Measurements from ENCODE around the gene SLC35D2. TPM values are rescaled to one million over a fixed set of nuclear protein-coding genes. Genes with fewer than 3 reads are reported as not detected.

SLC35D2 gene
- total and polyA plus RNA-seq, 7 donors, result 2.0 to 5.9 (median 3.1) TPM

DNA sequence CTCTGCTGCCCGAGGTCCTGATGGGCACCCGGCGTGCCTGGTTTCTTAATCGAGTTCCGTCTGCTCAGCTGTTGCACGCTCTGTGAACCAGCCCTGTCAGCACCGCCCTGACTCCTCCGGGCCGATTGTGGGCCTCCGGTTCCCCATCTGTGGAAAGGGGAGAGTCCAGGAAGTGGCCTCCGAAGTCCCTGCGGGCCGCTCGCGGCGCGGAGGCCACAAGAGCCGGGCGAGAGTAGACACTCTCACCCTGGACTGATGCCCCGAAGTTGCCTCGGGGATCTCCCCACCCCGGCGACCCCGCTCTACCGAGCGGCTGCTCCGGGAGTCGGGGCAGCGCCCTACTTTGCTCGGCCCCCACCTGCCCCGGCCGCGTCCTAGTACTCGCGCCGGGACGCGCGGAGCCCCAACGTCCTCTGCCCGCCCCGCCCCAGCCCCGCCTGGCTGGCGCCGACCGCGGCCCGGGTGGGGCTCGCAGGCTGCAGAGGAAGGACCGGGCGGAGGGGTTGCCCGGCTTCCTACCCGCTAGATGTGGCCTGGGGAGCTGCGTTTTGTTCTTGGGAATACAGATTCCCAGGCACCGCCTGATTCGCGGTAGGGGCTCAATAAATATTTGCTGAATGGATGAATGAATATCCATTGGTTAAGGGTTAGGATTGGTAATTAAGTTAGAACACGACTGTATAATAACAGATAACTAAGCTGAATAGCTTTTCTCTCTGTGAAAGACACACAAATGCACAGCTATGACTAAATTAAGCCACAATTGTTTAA lies 35.6 kb upstream of the SLC35D2 start:
- 0% methylated on average over 52 to 58 of the region's 58 CpGs for WGBS, 3 donors
- H3K36me3 ChIP-seq (ENCODE audit: insufficient read depth in 1 of 2, low read depth in 1 of 2), result no peaks in the 10 kb centered on the region
- peak overlapping the region; percentile 95 for H3K27ac ChIP-seq
- peaks cover 27% of the 10 kb centered on the region for H3K4me1 ChIP-seq
- no peaks in the 10 kb centered on the region for H3K9me3 ChIP-seq
- H3K4me3 ChIP-seq, result peak overlapping the region; percentile 80
- DNase-seq (peak; percentile 79), ATAC-seq (peak; percentile 35 to 67 (median 54))
- H3K27me3 ChIP-seq (ENCODE audit: insufficient read depth in 3 of 3, low read length in 2 of 3), result no peaks in the 10 kb centered on the region
- TF ChIP-seq, protein P1, sequence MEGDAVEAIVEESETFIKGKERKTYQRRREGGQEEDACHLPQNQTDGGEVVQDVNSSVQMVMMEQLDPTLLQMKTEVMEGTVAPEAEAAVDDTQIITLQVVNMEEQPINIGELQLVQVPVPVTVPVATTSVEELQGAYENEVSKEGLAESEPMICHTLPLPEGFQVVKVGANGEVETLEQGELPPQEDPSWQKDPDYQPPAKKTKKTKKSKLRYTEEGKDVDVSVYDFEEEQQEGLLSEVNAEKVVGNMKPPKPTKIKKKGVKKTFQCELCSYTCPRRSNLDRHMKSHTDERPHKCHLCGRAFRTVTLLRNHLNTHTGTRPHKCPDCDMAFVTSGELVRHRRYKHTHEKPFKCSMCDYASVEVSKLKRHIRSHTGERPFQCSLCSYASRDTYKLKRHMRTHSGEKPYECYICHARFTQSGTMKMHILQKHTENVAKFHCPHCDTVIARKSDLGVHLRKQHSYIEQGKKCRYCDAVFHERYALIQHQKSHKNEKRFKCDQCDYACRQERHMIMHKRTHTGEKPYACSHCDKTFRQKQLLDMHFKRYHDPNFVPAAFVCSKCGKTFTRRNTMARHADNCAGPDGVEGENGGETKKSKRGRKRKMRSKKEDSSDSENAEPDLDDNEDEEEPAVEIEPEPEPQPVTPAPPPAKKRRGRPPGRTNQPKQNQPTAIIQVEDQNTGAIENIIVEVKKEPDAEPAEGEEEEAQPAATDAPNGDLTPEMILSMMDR (IDR thresholded peaks at IDR 0.05), result no peak
- intact Hi-C loops (cut with DNase I), result loop anchor here in 1 of 2 donors (2.0 kb wide), 1 partner anchor 236 kb away; the partner anchor contains the start of gene PRXL2C

DNA sequence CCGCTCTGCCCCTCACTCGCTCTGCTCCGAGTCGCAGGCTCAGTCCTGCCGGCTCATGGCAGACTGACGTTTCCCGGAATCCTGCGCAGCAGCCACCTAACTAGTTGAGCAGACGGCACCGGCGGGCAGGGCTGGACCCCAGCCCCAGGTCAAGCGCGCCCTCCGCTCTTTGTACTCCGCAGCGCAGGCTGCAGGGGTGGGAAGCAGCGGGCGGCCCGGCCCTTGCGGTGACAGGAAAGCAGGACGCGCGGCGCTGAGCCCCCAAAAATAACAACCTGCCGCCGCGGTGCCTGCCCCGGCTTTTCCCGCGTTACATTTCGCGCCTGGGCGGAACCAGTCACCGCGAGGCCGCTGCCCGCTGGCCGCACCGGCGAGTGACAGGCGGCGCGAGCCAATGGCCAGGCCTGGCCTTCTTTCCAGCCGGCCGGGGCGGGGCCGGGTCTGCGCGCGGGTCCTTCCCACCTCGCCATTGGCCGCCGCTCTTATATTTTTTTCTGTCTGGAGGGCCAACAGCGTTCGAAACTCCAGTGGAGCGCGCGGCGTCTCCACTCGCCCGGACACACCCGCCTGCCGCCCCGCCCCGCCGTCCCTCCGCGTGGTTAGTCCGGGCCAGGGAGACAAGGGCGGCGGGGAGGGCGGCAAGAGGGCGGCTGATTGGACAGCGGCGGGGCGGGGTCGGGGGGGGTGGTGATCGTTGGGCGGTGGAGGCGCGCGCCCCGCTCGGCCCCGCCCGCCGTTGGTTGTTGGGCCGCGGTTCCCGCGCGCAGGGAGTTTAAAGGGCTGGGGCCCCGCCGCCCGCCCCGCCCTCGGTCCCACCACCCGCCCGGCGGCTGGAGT lies 34.8 kb upstream of the SLC35D2 start, which contains the start of gene ZNF367:
ZNF367 (minus strand) TSS at position 288 of the 837 bp plus-strand sequence. CDS start 338 bp downstream, outside the sequence.
- H3K36me3 ChIP-seq (ENCODE audit: insufficient read depth in 1 of 2, low read depth in 1 of 2), result no peaks in the 10 kb centered on the region
- 0 to 1% (median 0%) methylated on average over 61 to 100 of the region's 100 CpGs for WGBS, 3 donors
- TF ChIP-seq, protein P1 (IDR thresholded peaks at IDR 0.05), result no peak
- intact Hi-C loops (cut with DNase I), result loop anchor here in 1 of 2 donors (2.0 kb wide), 1 partner anchor 236 kb away; the partner anchor contains the start of gene PRXL2C
- peak; percentile 98 to 99 for DNase-seq
- ATAC-seq, result peak; percentile 89 to 92 (median 90)
- no peaks in the 10 kb centered on the region for H3K9me3 ChIP-seq
- H3K4me1 ChIP-seq, result peaks cover 27% of the 10 kb centered on the region
- H3K27ac ChIP-seq, result peak within 1 kb of the TSS; percentile 95
- H3K4me3 ChIP-seq, result peak within 1 kb of the TSS; percentile 80
- H3K27me3 ChIP-seq (ENCODE audit: insufficient read depth in 3 of 3, low read length in 2 of 3), result no peaks in the 10 kb centered on the region

DNA sequence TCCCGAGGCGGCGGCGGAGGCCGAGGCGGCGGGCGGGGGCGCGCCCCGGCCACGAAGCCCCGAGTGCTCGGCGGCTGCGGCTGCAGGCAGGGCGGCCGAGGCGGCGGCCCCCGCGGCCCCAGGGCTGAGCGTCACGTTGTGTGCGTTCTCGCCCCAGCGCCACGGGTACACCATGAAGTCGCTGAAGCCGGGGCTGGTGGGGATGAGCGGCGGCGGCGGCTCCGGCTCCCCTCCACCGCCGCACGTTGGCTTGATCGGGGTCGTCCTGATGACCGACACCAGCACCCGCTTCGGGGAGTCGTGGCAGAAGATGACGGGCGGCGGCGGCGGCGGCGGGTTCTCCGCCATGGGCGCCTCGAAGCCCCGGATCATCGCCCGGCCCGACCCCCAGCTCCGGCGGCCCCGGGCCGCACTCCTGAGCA lies 34.2 kb upstream of the SLC35D2 start:
- H3K27ac ChIP-seq, result peak overlapping the region; percentile 95
- TF ChIP-seq, protein P1 (IDR thresholded peaks at IDR 0.05), result no peak
- intact Hi-C loops (cut with DNase I), result loop anchor here in 1 of 2 donors (2.0 kb wide), 1 partner anchor 237 kb away; the partner anchor contains the start of gene PRXL2C
- peak in 1 of 2 donors; percentile 56 for DNase-seq
- no peaks in the 10 kb centered on the region for H3K27me3 ChIP-seq (ENCODE audit: insufficient read depth in 3 of 3, low read length in 2 of 3)
- H3K4me1 ChIP-seq, result peaks cover 27% of the 10 kb centered on the region
- peak in 2 of 4 donors; percentile 0 to 1 for ATAC-seq
- H3K9me3 ChIP-seq, result no peaks in the 10 kb centered on the region
- no peaks in the 10 kb centered on the region for H3K36me3 ChIP-seq (ENCODE audit: insufficient read depth in 1 of 2, low read depth in 1 of 2)
- 0% methylated on average over 29 to 62 of the region's 62 CpGs for WGBS, 3 donors
- peak overlapping the region; percentile 80 for H3K4me3 ChIP-seq

DNA sequence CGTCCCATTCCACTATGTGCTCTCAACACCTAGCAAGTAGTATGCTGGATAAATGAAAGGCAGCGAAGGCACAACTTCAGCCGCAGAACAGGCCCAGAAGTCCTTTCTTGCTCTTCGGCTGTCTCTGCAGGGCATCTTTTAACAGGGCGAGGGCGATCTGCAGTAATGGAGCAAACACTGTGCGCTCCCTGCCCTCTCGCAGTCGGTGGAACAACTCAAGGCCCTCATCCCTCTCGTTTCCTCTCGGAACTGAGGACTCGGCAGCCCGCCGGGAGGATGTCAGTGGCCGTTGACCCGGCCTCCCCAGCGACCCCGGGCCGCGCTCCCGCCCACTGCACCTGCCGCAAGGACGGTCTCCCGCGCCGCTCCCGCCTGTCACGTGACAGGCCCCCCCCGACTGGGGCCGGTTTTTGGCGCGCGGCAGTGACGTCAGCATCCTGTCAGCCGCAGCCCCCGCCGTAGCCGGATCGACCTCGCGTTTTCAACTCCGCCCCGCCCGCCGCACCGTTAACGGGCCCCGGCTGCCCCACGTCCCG lies 33.6 kb upstream of the SLC35D2 start:
- no peaks in the 10 kb centered on the region for H3K27me3 ChIP-seq (ENCODE audit: insufficient read depth in 3 of 3, low read length in 2 of 3)
- 0 to 1% (median 0%) methylated on average over 33 to 50 of the region's 50 CpGs for WGBS, 3 donors
- peak overlapping the region; percentile 95 for H3K27ac ChIP-seq
- H3K9me3 ChIP-seq, result no peaks in the 10 kb centered on the region
- TF ChIP-seq, protein P1 (IDR thresholded peaks at IDR 0.05), result no peak
- intact Hi-C loops (cut with DNase I), result no loop called here
- H3K4me1 ChIP-seq, result peaks cover 27% of the 10 kb centered on the region
- peak; percentile 90 to 94 for DNase-seq
- no peaks in the 10 kb centered on the region for H3K36me3 ChIP-seq (ENCODE audit: insufficient read depth in 1 of 2, low read depth in 1 of 2)
- peak overlapping the region; percentile 80 for H3K4me3 ChIP-seq
- ATAC-seq, result peak; percentile 34 to 67 (median 48)

Measured in psoas muscle (tissue), 8 donors.